Measurements from ENCODE around the gene ARHGAP42. TPM values are rescaled to one million over a fixed set of nuclear protein-coding genes. Genes with fewer than 3 reads are reported as not detected.

ARHGAP42 gene
- total RNA-seq, 6 experiments from 2014 or later: 1.1 to 3.1 (median 2.3) TPM

DNA sequence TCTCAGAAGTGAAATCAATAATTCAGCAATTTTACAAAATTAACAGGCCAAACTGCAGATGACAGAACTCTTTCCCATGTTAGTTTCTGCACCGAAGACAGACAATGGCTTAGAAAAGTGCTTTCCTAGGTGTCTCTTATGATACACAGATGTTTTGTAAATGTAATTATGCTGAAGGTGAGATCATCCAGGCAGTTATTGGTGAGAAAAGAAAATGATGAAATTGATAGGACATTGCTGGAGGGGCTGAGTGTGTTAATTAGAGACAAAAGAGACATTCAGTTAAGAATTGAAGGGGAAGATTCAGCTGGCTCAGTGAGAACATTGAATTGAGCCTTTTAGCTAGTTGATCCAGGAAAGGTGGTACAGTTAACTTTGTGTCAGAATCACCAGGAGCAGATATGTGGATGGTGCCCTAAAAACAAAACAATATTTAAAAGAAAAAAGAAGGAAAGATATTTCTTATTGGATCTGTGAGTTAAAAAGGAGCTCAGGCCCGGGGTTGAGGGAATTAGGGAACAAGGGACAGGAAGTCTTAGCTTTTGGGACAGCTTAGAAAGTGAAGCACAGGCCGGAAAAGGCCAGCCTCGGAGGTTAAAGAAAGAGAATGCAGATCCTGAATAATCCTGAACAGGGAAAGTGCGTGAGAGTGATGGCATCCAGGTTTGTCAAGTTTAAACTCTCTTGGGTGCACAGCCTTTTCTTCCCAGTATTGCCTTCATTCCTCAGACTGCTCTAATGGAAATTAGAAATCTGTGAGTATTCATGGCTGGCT lies 16.9 kb downstream of the ARHGAP42 start:
- no peak for DNase-seq
- Mint-ChIP-seq H3K36me3 (ENCODE audit: low read depth) (no peaks in the 10 kb centered on the region), H3K9me3 (no peaks in the 10 kb centered on the region), H3K27me3 (ENCODE audit: insufficient read depth) (no peaks in the 10 kb centered on the region), H3K4me3 (no peak overlapping the region), H3K4me1 (ENCODE audit: low read depth) (peaks cover 6% of the 10 kb centered on the region), H3K27ac (no peak overlapping the region)
- TF ChIP-seq, protein P1, sequence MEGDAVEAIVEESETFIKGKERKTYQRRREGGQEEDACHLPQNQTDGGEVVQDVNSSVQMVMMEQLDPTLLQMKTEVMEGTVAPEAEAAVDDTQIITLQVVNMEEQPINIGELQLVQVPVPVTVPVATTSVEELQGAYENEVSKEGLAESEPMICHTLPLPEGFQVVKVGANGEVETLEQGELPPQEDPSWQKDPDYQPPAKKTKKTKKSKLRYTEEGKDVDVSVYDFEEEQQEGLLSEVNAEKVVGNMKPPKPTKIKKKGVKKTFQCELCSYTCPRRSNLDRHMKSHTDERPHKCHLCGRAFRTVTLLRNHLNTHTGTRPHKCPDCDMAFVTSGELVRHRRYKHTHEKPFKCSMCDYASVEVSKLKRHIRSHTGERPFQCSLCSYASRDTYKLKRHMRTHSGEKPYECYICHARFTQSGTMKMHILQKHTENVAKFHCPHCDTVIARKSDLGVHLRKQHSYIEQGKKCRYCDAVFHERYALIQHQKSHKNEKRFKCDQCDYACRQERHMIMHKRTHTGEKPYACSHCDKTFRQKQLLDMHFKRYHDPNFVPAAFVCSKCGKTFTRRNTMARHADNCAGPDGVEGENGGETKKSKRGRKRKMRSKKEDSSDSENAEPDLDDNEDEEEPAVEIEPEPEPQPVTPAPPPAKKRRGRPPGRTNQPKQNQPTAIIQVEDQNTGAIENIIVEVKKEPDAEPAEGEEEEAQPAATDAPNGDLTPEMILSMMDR (IDR thresholded peaks at IDR 0.05): no peak

DNA sequence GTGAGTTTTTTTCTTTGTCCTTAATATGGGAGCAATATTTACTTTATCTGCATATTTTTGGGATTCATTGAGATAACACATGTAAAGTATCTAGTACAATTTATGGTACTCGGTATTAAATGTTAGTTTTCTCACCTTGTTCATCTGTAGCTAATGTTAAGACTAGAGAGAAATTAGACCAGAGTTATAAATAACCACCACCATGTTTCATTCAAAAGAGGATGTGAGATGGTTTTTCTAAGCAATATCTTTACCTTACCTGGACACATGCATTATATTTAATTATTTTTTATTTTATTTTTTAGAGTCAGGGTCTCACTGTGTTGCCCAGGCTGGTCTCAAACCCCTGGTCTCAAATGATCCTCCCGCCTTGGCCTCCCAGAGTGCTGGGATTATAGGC lies 18.4 kb downstream of the ARHGAP42 start:
- Mint-ChIP-seq H3K27ac (no peak overlapping the region), H3K36me3 (ENCODE audit: low read depth) (no peaks in the 10 kb centered on the region)

DNA sequence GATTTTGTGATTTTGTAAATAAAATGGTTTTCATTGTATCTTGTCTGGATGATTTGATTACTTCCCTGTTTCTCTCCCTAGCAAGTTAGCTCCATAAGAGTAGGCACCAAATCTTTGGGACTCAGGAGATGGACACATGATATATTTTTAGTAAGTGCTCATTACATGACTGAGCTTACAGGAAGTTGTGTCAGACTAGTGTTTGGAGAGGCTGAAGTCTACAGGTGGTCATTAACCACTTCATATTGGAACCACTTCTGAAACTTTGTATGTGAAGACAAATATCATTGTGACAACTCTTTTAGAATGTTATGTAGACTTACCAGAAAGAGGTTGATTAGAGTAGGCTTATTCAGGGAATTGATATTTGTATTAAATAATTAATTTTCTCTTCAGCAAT lies 19.1 kb downstream of the ARHGAP42 start:
- H3K4me1 Mint-ChIP-seq (ENCODE audit: low read depth): peaks cover 16% of the 10 kb centered on the region
- TF ChIP-seq, protein P1 (IDR thresholded peaks at IDR 0.05): no peak
- H3K27me3 Mint-ChIP-seq (ENCODE audit: insufficient read depth): no peaks in the 10 kb centered on the region
- H3K36me3 Mint-ChIP-seq (ENCODE audit: low read depth): no peaks in the 10 kb centered on the region
- H3K27ac Mint-ChIP-seq: no peak overlapping the region
- no peak for DNase-seq
- no peak overlapping the region for H3K4me3 Mint-ChIP-seq
- H3K9me3 Mint-ChIP-seq: no peaks in the 10 kb centered on the region

More for the DNA sequence above, 18.4 kb downstream of the ARHGAP42 start:
- DNase-seq: no peak
- H3K27me3 Mint-ChIP-seq (ENCODE audit: insufficient read depth): no peaks in the 10 kb centered on the region
- no peak overlapping the region for H3K4me3 Mint-ChIP-seq
- H3K4me1 Mint-ChIP-seq (ENCODE audit: low read depth): peaks cover 16% of the 10 kb centered on the region
- TF ChIP-seq, protein P1 (IDR thresholded peaks at IDR 0.05): no peak
- no peaks in the 10 kb centered on the region for H3K9me3 Mint-ChIP-seq

DNA sequence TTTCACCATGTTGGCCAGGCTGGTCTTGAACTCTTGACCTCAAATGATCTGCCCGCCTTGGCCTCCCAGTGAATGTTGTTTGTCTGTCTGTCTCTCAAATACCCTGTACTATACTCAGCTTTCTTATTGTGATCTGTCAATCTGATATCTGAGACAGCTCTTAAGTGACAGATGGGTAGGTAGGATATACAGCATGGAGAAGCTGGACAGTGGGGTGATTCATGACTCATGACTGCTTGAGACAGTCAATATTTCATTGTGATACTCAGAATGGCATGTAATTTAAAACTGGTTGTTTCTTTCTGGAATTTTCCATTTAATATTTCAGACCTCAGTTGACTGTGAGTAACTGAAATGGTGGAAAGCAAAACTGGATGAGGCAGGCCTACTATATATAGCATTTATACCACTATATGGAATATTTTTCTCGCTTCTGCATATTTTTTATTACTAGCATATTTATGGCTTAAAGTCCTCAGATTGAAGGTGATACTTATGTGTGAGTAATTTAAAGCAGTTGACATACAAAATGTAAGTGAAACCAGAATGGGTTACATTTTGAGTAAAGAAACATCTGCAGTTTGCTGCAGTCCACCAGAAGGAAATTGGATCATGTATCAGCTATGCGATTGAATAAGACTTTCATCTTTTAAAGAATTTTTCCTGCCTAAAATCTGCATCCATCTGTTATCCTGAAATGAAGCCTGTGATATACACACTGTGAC lies 22.3 kb downstream of the ARHGAP42 start:
- TF ChIP-seq, protein P1 (IDR thresholded peaks at IDR 0.05): no peak
- peaks cover 16% of the 10 kb centered on the region for H3K4me1 Mint-ChIP-seq (ENCODE audit: low read depth)
- H3K36me3 Mint-ChIP-seq (ENCODE audit: low read depth): no peaks in the 10 kb centered on the region
- H3K27ac Mint-ChIP-seq: no peak overlapping the region
- H3K4me3 Mint-ChIP-seq: no peak overlapping the region
- H3K27me3 Mint-ChIP-seq (ENCODE audit: insufficient read depth): no peaks in the 10 kb centered on the region
- DNase-seq: no peak
- no peaks in the 10 kb centered on the region for H3K9me3 Mint-ChIP-seq

DNA sequence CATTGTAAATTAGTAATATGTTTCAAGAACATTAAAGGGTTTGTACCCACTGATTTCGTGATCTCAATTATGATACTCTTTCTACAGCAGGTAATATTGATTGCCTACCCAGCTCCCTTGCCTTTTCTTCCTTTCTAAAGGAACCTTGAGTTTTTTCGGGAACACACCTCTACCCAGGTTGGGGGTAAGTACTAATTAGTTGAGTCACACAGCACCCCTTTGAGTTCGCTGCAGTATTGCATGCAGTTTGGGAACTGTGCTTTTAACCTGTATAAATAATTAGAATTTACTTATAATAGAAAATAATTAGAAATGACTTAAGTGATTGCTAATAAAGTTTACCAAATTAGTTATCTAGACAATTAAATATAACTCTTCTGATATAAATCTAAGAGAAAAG lies 24.9 kb downstream of the ARHGAP42 start:
- Mint-ChIP-seq H3K4me3 (no peak overlapping the region), H3K4me1 (ENCODE audit: low read depth) (peaks cover 10% of the 10 kb centered on the region), H3K9me3 (no peaks in the 10 kb centered on the region), H3K27me3 (ENCODE audit: insufficient read depth) (no peaks in the 10 kb centered on the region), H3K36me3 (ENCODE audit: low read depth) (no peaks in the 10 kb centered on the region), H3K27ac (no peak overlapping the region)
- TF ChIP-seq, protein P1 (IDR thresholded peaks at IDR 0.05): no peak
- DNase-seq: no peak

All from HFFc6 (cell line).